ENCODE data around the gene TRIM44. TPM values are rescaled to one million over a fixed set of nuclear protein-coding genes. Genes with fewer than 3 reads are reported as not detected.
"Not testable (repeated sequence)": the region's sequence is repeated elsewhere in the genome, so short reads cannot be mapped to it uniquely, and the experiment has no call there.

Gene TRIM44
- total RNA-seq, 4 donors from 2014 or later, result 27.4 to 73.4 (median 53.7) TPM

DNA sequence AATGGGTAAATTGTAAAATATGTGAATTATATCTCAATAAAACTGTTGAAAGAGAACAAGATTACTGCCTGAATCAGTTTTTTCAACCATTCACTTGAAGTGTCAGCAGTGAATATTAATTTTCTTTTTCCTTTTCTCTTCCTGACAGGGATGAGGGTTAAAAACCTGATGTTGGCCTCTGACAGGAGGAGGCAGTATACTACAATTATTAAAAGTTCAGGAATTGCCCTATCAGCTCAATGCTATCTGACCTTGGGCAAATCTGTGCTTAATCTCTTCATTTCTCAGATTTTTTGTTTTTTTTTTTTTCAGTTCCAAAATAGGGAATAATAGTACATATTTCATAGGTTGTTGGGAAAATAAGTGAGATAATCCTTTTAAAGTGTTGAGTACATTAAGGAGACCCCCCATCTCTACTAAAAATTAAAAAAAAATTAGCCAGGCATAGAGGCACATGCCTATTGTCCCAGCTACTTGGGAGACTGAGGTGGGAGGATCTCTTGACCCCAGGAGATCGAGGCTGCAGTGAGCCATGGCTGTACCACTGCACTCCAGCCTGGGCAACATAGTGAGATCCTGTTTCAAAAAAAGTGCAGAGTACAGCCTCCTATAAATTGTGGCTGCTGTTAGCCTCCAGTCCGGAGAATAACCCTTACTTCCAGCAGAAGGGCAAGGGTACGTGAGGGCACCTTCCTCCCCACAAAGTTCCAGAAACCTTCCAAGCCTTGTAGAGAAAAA, 48.8 kb downstream of the TRIM44 start:
- no peak for DNase-seq (ENCODE audit: extremely low spot score)
- Histone ChIP-seq H3K4me1 (peaks cover 0 to 11% (median 3%) of the 10 kb centered on the region in 4 donors), H3K4me3 (no peak overlapping the region), H3K9me3 (no peaks in the 10 kb centered on the region), H3K27ac (replicated peaks in 1 of 4) (no peak overlapping the region), H3K27me3 (no peaks in the 10 kb centered on the region), H3K36me3 (no peaks in the 10 kb centered on the region)
- TF ChIP-seq POLR2AphosphoS5 (IDR thresholded peaks at IDR 0.05) (no peak), POLR2A (IDR thresholded peaks at IDR 0.05; ENCODE audit: low read depth) (no peak), EP300 (IDR thresholded peaks at IDR 0.05) (no peak)
- TF ChIP-seq, protein P1, sequence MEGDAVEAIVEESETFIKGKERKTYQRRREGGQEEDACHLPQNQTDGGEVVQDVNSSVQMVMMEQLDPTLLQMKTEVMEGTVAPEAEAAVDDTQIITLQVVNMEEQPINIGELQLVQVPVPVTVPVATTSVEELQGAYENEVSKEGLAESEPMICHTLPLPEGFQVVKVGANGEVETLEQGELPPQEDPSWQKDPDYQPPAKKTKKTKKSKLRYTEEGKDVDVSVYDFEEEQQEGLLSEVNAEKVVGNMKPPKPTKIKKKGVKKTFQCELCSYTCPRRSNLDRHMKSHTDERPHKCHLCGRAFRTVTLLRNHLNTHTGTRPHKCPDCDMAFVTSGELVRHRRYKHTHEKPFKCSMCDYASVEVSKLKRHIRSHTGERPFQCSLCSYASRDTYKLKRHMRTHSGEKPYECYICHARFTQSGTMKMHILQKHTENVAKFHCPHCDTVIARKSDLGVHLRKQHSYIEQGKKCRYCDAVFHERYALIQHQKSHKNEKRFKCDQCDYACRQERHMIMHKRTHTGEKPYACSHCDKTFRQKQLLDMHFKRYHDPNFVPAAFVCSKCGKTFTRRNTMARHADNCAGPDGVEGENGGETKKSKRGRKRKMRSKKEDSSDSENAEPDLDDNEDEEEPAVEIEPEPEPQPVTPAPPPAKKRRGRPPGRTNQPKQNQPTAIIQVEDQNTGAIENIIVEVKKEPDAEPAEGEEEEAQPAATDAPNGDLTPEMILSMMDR (IDR thresholded peaks at IDR 0.05), result no peak
- 90% methylated on average over 3 of the region's 3 CpGs for WGBS
- intact Hi-C loops (cut with DNase I), result no loop called here

DNA sequence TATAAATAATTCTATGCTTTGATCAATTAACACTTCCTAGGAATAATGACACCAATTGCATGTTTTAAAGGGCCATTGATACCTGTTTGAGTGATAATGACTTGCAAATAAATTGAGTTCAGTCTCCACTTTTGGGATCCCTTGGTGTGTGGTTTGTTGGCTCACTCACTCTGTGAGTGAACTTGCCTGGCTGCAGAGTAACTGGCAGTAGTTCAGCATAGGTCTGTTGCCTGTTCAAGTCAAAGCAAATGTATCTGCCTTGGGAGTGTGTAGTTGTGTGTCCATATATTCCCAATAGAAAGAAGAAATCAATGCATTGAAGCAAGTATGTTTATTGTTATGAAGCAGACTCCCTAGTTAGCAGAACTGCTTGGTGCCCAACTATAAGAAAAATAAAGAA, 49.3 kb downstream of the TRIM44 start:
- DNase-seq (ENCODE audit: extremely low spot score), result no peak
- intact Hi-C loops (cut with DNase I), result no loop called here
- peaks cover 0 to 11% (median 3%) of the 10 kb centered on the region in 4 donors for H3K4me1 ChIP-seq
- H3K9me3 ChIP-seq, result no peaks in the 10 kb centered on the region
- H3K4me3 ChIP-seq, result no peak overlapping the region
- TF ChIP-seq EP300 (IDR thresholded peaks at IDR 0.05), result no peak
- TF ChIP-seq, protein P1 (IDR thresholded peaks at IDR 0.05), result no peak
- TF ChIP-seq POLR2AphosphoS5 (IDR thresholded peaks at IDR 0.05), result no peak
- no peak for TF ChIP-seq POLR2A (IDR thresholded peaks at IDR 0.05; ENCODE audit: low read depth)
- H3K36me3 ChIP-seq, result no peaks in the 10 kb centered on the region
- no peaks in the 10 kb centered on the region for H3K27me3 ChIP-seq
- H3K27ac ChIP-seq (replicated peaks in 1 of 4), result no peak overlapping the region

DNA sequence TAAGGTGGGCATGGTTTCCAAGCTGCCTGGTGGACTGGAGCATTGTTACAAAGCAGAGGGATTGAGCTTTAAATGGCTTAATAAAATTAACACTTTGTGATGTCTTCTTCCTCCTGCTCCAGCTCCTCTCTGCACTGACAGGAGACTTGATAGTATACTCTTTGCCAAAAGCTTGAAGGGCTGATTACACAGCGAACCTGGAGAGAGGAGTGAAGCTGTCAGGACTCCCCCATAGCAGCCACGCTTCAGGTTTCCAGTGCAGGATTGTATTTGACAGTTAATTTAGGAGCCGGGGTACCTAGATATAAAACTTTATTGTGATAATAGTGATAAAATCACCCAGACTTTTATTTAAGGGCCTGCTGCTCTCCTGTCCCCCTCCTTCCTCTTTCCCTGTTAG, 50.0 kb downstream of the TRIM44 start:
- no peak for DNase-seq (ENCODE audit: extremely low spot score)
- intact Hi-C loops (cut with DNase I), result no loop called here
- H3K27me3 ChIP-seq, result no peaks in the 10 kb centered on the region
- no peaks in the 10 kb centered on the region for H3K9me3 ChIP-seq
- H3K4me1 ChIP-seq, result peaks cover 0 to 11% (median 3%) of the 10 kb centered on the region in 4 donors
- WGBS, result 64% methylated on average over 3 of the region's 3 CpGs
- H3K36me3 ChIP-seq, result no peaks in the 10 kb centered on the region
- no peak overlapping the region for H3K27ac ChIP-seq (replicated peaks in 1 of 4)
- no peak for TF ChIP-seq EP300 (IDR thresholded peaks at IDR 0.05)
- TF ChIP-seq POLR2A (IDR thresholded peaks at IDR 0.05; ENCODE audit: low read depth), result no peak
- TF ChIP-seq POLR2AphosphoS5 (IDR thresholded peaks at IDR 0.05), result no peak
- TF ChIP-seq, protein P1 (IDR thresholded peaks at IDR 0.05), result no peak
- no peak overlapping the region for H3K4me3 ChIP-seq

DNA sequence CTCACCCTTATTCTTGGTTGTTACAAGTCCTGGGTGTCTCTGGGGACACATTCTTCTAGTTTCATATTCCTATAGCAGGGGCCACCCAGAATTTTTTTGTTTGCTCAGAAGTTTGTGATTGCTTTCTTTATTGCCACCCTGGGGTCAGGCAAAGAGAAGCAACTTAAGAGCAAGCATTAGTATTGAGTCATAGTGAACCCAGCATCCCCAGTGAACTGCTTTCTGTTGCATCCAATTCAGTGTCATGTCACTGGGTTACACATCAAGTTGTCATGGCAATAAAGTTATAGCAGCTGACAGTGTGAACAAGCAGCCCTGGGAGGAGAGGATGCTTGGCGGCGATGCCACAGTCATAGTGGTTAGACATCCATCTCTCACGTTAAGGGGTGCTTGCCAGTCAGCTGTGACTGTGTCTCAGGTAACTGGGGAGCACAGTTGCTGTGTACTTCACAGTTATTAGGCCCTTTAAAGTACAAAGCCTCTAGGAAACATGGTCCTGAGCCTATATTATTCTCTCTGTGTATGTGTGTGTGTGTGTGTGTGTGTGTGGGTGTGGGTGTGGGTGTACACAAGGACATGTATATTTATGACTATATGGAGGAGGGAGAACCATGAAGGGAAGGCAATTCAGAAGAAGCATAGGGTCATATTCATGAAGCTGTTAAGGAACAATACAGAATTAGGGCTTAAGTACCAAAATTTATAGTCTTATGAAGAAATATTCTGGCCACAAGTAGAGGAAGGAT, 52.5 kb downstream of the TRIM44 start:
- H3K4me3 ChIP-seq, result no peak overlapping the region
- no peaks in the 10 kb centered on the region for H3K9me3 ChIP-seq
- WGBS, result 97% methylated on average over 3 of the region's 3 CpGs
- no peak for DNase-seq (ENCODE audit: extremely low spot score)
- TF ChIP-seq EP300 (IDR thresholded peaks at IDR 0.05) (no peak), POLR2AphosphoS5 (IDR thresholded peaks at IDR 0.05) (no peak), POLR2A (IDR thresholded peaks at IDR 0.05; ENCODE audit: low read depth) (no peak)
- TF ChIP-seq, protein P1 (IDR thresholded peaks at IDR 0.05), result no peak
- H3K27ac ChIP-seq (replicated peaks in 1 of 4), result no peak overlapping the region
- no peaks in the 10 kb centered on the region for H3K36me3 ChIP-seq
- intact Hi-C loops (cut with DNase I), result no loop called here
- no peaks in the 10 kb centered on the region for H3K27me3 ChIP-seq
- peaks cover 0 to 13% (median 6%) of the 10 kb centered on the region in 4 donors for H3K4me1 ChIP-seq

DNA sequence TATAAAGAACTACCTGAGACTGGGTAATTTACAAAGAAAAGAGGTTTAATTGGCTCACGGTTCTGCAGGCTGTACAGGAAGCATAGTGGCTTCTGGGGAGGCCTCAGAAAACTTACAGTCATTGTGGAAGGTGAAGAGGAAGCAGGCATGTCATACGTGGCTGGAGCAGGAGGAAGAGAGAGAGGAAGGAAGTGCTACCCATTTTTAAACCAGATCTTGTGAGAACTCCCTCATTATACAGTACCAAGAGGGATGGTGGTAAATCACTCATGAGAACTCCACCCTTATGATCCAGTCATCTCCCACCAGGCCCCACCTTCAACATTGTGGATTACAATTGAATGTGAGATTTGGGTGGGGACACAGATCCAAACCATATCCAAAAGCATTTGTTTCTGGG, 53.1 kb downstream of the TRIM44 start:
- 64% methylated on average over 2 of the region's 2 CpGs for WGBS
- H3K36me3 ChIP-seq; H3K9me3 ChIP-seq; H3K4me3 ChIP-seq; intact Hi-C loops (cut with DNase I); H3K27ac ChIP-seq (replicated peaks in 1 of 4); DNase-seq (ENCODE audit: extremely low spot score); H3K27me3 ChIP-seq: not testable (repeated sequence)
- peaks cover 0 to 13% (median 6%) of the 10 kb centered on the region in 4 donors for H3K4me1 ChIP-seq
